ENCODE data around the gene TBC1D9B.
A peak's percentile ranks its signal among the peaks of the same experiment; 100 is the strongest.

Gene TBC1D9B

DNA sequence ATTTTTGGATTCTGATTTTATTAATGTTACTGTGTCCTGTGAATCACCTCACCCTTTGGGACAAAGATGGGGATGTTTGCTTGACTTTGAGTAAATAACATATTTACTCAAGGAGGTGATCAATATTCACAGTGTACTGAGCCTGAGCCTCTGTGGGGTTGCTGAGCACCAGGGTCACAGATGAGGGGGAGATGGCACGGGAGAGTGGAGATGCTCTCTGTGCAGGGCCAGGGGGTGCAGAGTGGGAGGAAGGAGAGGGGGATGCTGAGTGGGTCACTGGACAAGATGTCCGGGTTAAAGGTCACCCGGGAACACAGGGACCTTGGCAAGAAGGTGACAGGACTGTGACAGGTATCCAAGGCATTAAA is 83.0 kb downstream of the TBC1D9B start:
- no peaks in the 10 kb centered on the region for H3F3A ChIP-seq (ENCODE audit: low read depth)
- H4K20me1 ChIP-seq (ENCODE audit: insufficient read depth, low read length, poor library complexity, severe bottlenecking): peaks cover 8% of the 10 kb centered on the region
- no peak overlapping the region for H3K9ac ChIP-seq (ENCODE audit: low read depth, low read length, poor library complexity, severe bottlenecking)
- H3K4me1 ChIP-seq (ENCODE audit: insufficient read depth, low read length, poor library complexity, severe bottlenecking): peaks cover 2% of the 10 kb centered on the region
- H3K36me3 ChIP-seq (ENCODE audit: insufficient read depth, low read length): no peaks in the 10 kb centered on the region
- H3K27me3 ChIP-seq (ENCODE audit: insufficient read depth, low read length, poor library complexity, severe bottlenecking): no peaks in the 10 kb centered on the region
- no peaks in the 10 kb centered on the region for H3K9me3 ChIP-seq (ENCODE audit: insufficient read depth, low read depth, low read length)
- TF ChIP-seq, protein P1, sequence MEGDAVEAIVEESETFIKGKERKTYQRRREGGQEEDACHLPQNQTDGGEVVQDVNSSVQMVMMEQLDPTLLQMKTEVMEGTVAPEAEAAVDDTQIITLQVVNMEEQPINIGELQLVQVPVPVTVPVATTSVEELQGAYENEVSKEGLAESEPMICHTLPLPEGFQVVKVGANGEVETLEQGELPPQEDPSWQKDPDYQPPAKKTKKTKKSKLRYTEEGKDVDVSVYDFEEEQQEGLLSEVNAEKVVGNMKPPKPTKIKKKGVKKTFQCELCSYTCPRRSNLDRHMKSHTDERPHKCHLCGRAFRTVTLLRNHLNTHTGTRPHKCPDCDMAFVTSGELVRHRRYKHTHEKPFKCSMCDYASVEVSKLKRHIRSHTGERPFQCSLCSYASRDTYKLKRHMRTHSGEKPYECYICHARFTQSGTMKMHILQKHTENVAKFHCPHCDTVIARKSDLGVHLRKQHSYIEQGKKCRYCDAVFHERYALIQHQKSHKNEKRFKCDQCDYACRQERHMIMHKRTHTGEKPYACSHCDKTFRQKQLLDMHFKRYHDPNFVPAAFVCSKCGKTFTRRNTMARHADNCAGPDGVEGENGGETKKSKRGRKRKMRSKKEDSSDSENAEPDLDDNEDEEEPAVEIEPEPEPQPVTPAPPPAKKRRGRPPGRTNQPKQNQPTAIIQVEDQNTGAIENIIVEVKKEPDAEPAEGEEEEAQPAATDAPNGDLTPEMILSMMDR (conservative IDR thresholded peaks at IDR 0.05; ENCODE audit: low read length): no peak
- TF ChIP-seq EZH2phosphoT487 (IDR thresholded peaks at IDR 0.05; ENCODE audit: borderline replicate concordance): no peak
- peaks cover 13% of the 10 kb centered on the region; the same call in 1 of the 2 replicates for H3K79me2 ChIP-seq (ENCODE audit: insufficient read depth, low read length)
- H3K4me2 ChIP-seq (ENCODE audit: low read depth, low read length, poor library complexity, severe bottlenecking): no peak overlapping the region
- H3K9me2 ChIP-seq (replicated peaks; ENCODE audit: low read depth, low read length): no peaks in the 10 kb centered on the region
- no peak overlapping the region for H2AFZ ChIP-seq (ENCODE audit: low read length)
- H3K4me3 ChIP-seq (ENCODE audit: low read length, poor library complexity, severe bottlenecking): no peak overlapping the region

DNA sequence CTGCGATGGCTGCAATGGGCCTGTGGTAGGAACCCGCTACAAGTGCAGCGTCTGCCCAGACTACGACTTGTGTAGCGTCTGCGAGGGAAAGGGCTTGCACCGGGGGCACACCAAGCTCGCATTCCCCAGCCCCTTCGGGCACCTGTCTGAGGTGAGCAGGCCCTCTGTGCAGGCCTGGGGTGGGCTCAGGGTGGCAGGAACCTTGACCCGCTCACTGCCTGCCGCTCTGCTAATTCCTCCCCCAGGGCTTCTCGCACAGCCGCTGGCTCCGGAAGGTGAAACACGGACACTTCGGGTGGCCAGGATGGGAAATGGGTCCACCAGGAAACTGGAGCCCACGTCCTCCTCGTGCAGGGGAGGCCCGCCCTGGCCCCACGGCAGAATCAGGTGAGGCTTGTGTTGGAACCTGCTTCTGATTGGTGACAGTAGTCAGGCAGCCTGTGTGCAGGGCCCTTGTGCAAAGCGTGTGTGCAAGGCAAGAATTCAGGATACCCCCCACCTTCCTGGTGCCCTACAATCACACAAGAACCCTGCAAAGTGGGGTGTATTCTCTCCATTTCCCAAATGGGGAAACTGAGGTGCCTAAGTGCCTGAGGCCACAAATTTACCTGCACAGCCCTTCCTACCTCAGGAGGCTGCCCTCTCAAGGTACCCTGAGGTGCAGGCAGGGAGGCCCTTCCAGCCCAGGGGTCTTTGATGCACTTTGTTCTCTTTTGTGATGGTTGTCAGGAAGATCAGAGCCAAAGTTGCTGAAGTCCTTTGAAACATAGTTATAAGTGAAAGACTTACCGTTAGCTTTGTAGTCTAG is 83.6 kb downstream of the TBC1D9B start:
- Histone ChIP-seq H3K9me3 (ENCODE audit: insufficient read depth, low read depth, low read length) (no peaks in the 10 kb centered on the region), H3K79me2 (ENCODE audit: insufficient read depth, low read length) (peaks cover 13% of the 10 kb centered on the region; the same call in 1 of the 2 replicates), H3K4me1 (ENCODE audit: insufficient read depth, low read length, poor library complexity, severe bottlenecking) (peaks cover 8% of the 10 kb centered on the region), H3K27me3 (ENCODE audit: insufficient read depth, low read length, poor library complexity, severe bottlenecking) (no peaks in the 10 kb centered on the region), H3F3A (ENCODE audit: low read depth) (no peaks in the 10 kb centered on the region), H4K20me1 (ENCODE audit: insufficient read depth, low read length, poor library complexity, severe bottlenecking) (peaks cover 8% of the 10 kb centered on the region), H3K4me3 (ENCODE audit: low read length, poor library complexity, severe bottlenecking) (no peak overlapping the region), H3K36me3 (ENCODE audit: insufficient read depth, low read length) (no peaks in the 10 kb centered on the region), H3K9me2 (replicated peaks; ENCODE audit: low read depth, low read length) (no peaks in the 10 kb centered on the region), H3K9ac (ENCODE audit: low read depth, low read length, poor library complexity, severe bottlenecking) (no peak overlapping the region), H3K4me2 (ENCODE audit: low read depth, low read length, poor library complexity, severe bottlenecking) (no peak overlapping the region), H2AFZ (ENCODE audit: low read length) (no peak overlapping the region)
- TF ChIP-seq EZH2phosphoT487 (IDR thresholded peaks at IDR 0.05; ENCODE audit: borderline replicate concordance): no peak
- TF ChIP-seq, protein P1 (conservative IDR thresholded peaks at IDR 0.05; ENCODE audit: low read length): no peak

DNA sequence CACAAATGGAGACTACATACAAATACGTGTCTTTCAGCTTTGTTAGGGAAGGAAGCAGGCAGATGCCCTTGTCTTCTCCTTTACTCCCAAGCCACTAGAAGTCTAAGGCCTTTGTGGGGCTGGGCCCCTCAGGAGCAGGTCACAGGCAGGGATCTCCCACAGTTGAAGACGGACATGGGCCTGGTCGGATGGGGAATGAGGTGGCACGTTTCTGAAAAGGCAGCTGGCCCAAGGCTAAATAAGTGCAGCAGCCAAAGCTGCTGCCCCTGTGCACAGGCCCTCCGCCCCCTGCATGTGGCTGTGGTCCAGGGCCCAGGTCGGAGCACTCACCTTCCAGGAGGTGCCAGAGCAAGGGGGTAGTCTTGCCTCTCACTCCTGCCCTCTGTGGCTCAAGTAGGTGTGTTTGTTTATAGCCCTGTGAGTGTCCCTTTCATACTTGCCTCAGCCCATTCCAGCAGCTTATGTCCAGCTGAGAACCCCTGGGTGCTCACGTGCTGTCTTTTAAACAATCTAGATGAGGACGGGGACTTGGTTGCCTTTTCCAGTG is 85.2 kb downstream of the TBC1D9B start:
- TF ChIP-seq, protein P1 (conservative IDR thresholded peaks at IDR 0.05; ENCODE audit: low read length): no peak
- TF ChIP-seq EZH2phosphoT487 (IDR thresholded peaks at IDR 0.05; ENCODE audit: borderline replicate concordance): no peak
- Histone ChIP-seq H4K20me1 (ENCODE audit: insufficient read depth, low read length, poor library complexity, severe bottlenecking) (peaks cover 8% of the 10 kb centered on the region), H3K79me2 (ENCODE audit: insufficient read depth, low read length) (peaks cover 13% of the 10 kb centered on the region; the same call in 1 of the 2 replicates), H3K27me3 (ENCODE audit: insufficient read depth, low read length, poor library complexity, severe bottlenecking) (no peaks in the 10 kb centered on the region), H3K9ac (ENCODE audit: low read depth, low read length, poor library complexity, severe bottlenecking) (no peak overlapping the region), H3F3A (ENCODE audit: low read depth) (no peaks in the 10 kb centered on the region), H3K4me3 (ENCODE audit: low read length, poor library complexity, severe bottlenecking) (peak overlapping the region; percentile 25), H2AFZ (ENCODE audit: low read length) (no peak overlapping the region), H3K36me3 (ENCODE audit: insufficient read depth, low read length) (no peaks in the 10 kb centered on the region), H3K9me2 (replicated peaks; ENCODE audit: low read depth, low read length) (no peaks in the 10 kb centered on the region), H3K4me1 (ENCODE audit: insufficient read depth, low read length, poor library complexity, severe bottlenecking) (peaks cover 12% of the 10 kb centered on the region), H3K9me3 (ENCODE audit: insufficient read depth, low read depth, low read length) (no peaks in the 10 kb centered on the region), H3K4me2 (ENCODE audit: low read depth, low read length, poor library complexity, severe bottlenecking) (peak overlapping the region; percentile 73)

Measured in Loucy (cell line).